HEK293T (cell line): ENCODE measurements around the gene SERPIND1.

Source experiments
- BHLHE40 ChIP-seq: fragments of 450-650 bp; IDR thresholded peaks from 2 replicates; pipeline ENCODE4 v1.6.1; 2016; ENCODE audit warnings: mild to moderate bottlenecking, moderate library complexity, borderline replicate concordance
- CTBP1 ChIP-seq: fragments of 450-650 bp; IDR thresholded peaks from 2 replicates; pipeline ENCODE4 v1.6.1; 2016; ENCODE audit warnings: borderline replicate concordance
- ELF4 ChIP-seq: fragments of 450-650 bp; IDR thresholded peaks from 2 replicates; pipeline ENCODE4 v1.6.1; 2017; ENCODE audit warnings: antibody characterized with exemption
- FOXA1 ChIP-seq: fragments of 450-650 bp; IDR thresholded peaks from 2 replicates; pipeline ENCODE4 v1.6.1; 2016; ENCODE audit warnings: mild to moderate bottlenecking
- FOXK2 ChIP-seq: fragments of 450-650 bp; IDR thresholded peaks from 2 replicates; pipeline ENCODE4 v1.6.1; 2016; ENCODE audit warnings: mild to moderate bottlenecking
- FOXM1 ChIP-seq: fragments of 450-650 bp; IDR thresholded peaks from 2 replicates; pipeline ENCODE4 v1.6.1; 2017; ENCODE audit warnings: mild to moderate bottlenecking, borderline replicate concordance
- HDGF ChIP-seq: fragments of 450-650 bp; IDR thresholded peaks from 2 replicates; pipeline ENCODE4 v1.6.1; 2017; ENCODE audit warnings: antibody characterized with exemption, borderline replicate concordance
- L3MBTL2 ChIP-seq: fragments of 450-650 bp; conservative IDR thresholded peaks from 2 replicates; pipeline ENCODE4 v1.6.1; 2016; ENCODE audit warnings: mild to moderate bottlenecking
- NFRKB ChIP-seq: fragments of 450-650 bp; IDR thresholded peaks from 2 replicates; pipeline ENCODE4 v1.6.1; 2016; ENCODE audit warnings: mild to moderate bottlenecking, moderate library complexity
- SP1 ChIP-seq: fragments of 450-650 bp; IDR thresholded peaks from 2 replicates; pipeline ENCODE4 v1.6.1; 2017
- SUZ12 ChIP-seq: fragments of 450-650 bp; IDR thresholded peaks from 2 replicates; pipeline ENCODE4 v1.6.1; 2016; ENCODE audit warnings: mild to moderate bottlenecking
- TARDBP ChIP-seq: fragments of 450-650 bp; IDR thresholded peaks from 2 replicates; pipeline ENCODE4 v1.6.1; 2016
- ZNF384 ChIP-seq: fragments of 450-650 bp; IDR thresholded peaks from 2 replicates; pipeline ENCODE4 v1.6.1; 2016
- TF ChIP-seq, protein P1 (sequence below): fragments of 450-650 bp; IDR thresholded peaks from 2 replicates; pipeline ENCODE4 v1.6.1; 2016

DNA sequence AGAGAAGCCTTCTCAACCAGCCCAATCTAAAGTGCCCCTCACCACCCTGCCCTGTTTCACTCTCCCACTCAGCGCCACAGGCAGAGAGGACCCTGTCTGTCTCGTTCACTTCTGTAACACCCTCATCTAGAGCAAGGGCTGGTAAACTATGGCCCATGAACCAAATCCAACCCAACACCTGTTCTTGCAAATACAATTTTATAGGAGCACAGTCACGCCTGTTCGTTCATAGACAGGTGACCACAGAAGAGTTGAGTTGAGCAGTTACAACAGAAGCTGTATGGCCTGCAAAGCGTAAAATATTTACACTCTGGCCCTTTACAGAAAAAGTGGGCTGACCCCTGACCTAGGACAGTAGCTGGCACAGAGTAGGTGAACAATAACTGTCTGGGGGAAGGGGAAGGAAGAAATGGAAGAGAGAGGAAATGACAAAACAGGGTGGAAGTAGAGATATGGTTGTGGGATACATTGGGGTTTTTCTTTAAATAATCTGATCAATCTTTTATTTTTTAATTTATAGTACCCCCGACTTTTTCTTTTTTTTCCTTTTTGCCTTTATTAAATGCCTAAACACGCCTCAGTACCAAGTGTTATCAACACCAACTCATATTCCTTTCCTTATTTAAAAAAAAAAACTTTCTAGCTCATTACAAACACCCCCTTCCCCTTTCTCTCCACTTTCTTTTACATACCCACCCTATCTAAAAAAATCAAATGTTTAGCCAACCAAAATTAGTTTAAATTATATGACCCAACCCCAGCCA is 20.9 kb downstream of the SERPIND1 start:
- TF ChIP-seq TARDBP = no peak
- no peak for TF ChIP-seq BHLHE40
- no peak for TF ChIP-seq FOXA1
- no peak for TF ChIP-seq NFRKB
- TF ChIP-seq FOXK2 = no peak
- no peak for TF ChIP-seq ELF4
- no peak for TF ChIP-seq L3MBTL2
- TF ChIP-seq SUZ12 = no peak
- TF ChIP-seq, protein P1, sequence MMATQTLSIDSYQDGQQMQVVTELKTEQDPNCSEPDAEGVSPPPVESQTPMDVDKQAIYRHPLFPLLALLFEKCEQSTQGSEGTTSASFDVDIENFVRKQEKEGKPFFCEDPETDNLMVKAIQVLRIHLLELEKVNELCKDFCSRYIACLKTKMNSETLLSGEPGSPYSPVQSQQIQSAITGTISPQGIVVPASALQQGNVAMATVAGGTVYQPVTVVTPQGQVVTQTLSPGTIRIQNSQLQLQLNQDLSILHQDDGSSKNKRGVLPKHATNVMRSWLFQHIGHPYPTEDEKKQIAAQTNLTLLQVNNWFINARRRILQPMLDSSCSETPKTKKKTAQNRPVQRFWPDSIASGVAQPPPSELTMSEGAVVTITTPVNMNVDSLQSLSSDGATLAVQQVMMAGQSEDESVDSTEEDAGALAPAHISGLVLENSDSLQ = no peak
- no peak for TF ChIP-seq ZNF384
- no peak for TF ChIP-seq CTBP1
- no peak for TF ChIP-seq FOXM1
- no peak for TF ChIP-seq SP1
- no peak for TF ChIP-seq HDGF
